ENCODE results near the gene MOCS1.

The MOCS1 gene

GRCh38 chr6:39881851-39882530, 52.3 kb downstream of the MOCS1 start:
- Histone ChIP-seq H3K9ac (ENCODE audit: low read depth, low read length) (no peak overlapping the region), H3K27ac (ENCODE audit: low read length) (0 out of 2 replicates have a peak overlapping the region, but pooled peaks have one; percentile 13), H3K4me1 (ENCODE audit: insufficient read depth, low read length) (peaks cover 37% of the 10 kb centered on the region), H3K79me2 (ENCODE audit: insufficient read depth, low read length) (no peaks in the 10 kb centered on the region), H4K20me1 (ENCODE audit: insufficient read depth, low read length) (no peaks in the 10 kb centered on the region), H3K36me3 (ENCODE audit: insufficient read depth, low read length) (no peaks in the 10 kb centered on the region), H3K4me3 (ENCODE audit: low read depth in 1 of 2, low read length in 2 of 2) (no peak overlapping the region), H3K4me2 (ENCODE audit: insufficient read depth, low read length) (no peak overlapping the region), H3K9me3 (ENCODE audit: insufficient read depth, low read length, severe bottlenecking) (no peaks in the 10 kb centered on the region), H3K27me3 (ENCODE audit: insufficient read depth, low read length, poor library complexity) (no peaks in the 10 kb centered on the region), H2AFZ (ENCODE audit: low read depth, low read length) (no peak overlapping the region)
- DNase-seq (no peak), ATAC-seq (ENCODE audit: insufficient read depth, low read depth) (no peak)
- TF ChIP-seq CTCF (IDR thresholded peaks at IDR 0.05; ENCODE audit: borderline replicate concordance, extremely low read depth, low read length, poor library complexity, severe bottlenecking) (no peak), EZH2 (IDR thresholded peaks at IDR 0.05; ENCODE audit: borderline replicate concordance, low read depth, low read length, severe bottlenecking) (no peak)

GRCh38 chr6:39880594-39880993, 53.7 kb downstream of the MOCS1 start:
- peak; percentile 89 for ATAC-seq (ENCODE audit: insufficient read depth, low read depth)
- TF ChIP-seq EZH2 (IDR thresholded peaks at IDR 0.05; ENCODE audit: borderline replicate concordance, low read depth, low read length, severe bottlenecking) = no peak
- no peak for TF ChIP-seq CTCF (IDR thresholded peaks at IDR 0.05; ENCODE audit: borderline replicate concordance, extremely low read depth, low read length, poor library complexity, severe bottlenecking)

GRCh38 chr6:39879535-39879934, 54.7 kb downstream of the MOCS1 start:
- Histone ChIP-seq H3K36me3 (ENCODE audit: insufficient read depth, low read length) (no peaks in the 10 kb centered on the region), H3K9ac (ENCODE audit: low read depth, low read length) (no peak overlapping the region), H2AFZ (ENCODE audit: low read depth, low read length) (no peak overlapping the region), H3K27ac (ENCODE audit: low read length) (peak overlapping the region; percentile 74), H3K9me3 (ENCODE audit: insufficient read depth, low read length, severe bottlenecking) (no peaks in the 10 kb centered on the region), H3K79me2 (ENCODE audit: insufficient read depth, low read length) (no peaks in the 10 kb centered on the region), H3K4me3 (ENCODE audit: low read depth in 1 of 2, low read length in 2 of 2) (no peak overlapping the region), H3K4me2 (ENCODE audit: insufficient read depth, low read length) (no peak overlapping the region), H3K27me3 (ENCODE audit: insufficient read depth, low read length, poor library complexity) (no peaks in the 10 kb centered on the region), H3K4me1 (ENCODE audit: insufficient read depth, low read length) (peaks cover 37% of the 10 kb centered on the region), H4K20me1 (ENCODE audit: insufficient read depth, low read length) (no peaks in the 10 kb centered on the region)
- no peak for TF ChIP-seq CTCF (IDR thresholded peaks at IDR 0.05; ENCODE audit: borderline replicate concordance, extremely low read depth, low read length, poor library complexity, severe bottlenecking)
- no peak for ATAC-seq (ENCODE audit: insufficient read depth, low read depth)
- DNase-seq = no peak

More at GRCh38 chr6:39880594-39880993, 53.7 kb downstream of the MOCS1 start:
- Histone ChIP-seq H2AFZ (ENCODE audit: low read depth, low read length) (no peak overlapping the region), H3K9ac (ENCODE audit: low read depth, low read length) (no peak overlapping the region), H3K79me2 (ENCODE audit: insufficient read depth, low read length) (no peaks in the 10 kb centered on the region), H3K9me3 (ENCODE audit: insufficient read depth, low read length, severe bottlenecking) (no peaks in the 10 kb centered on the region), H3K4me1 (ENCODE audit: insufficient read depth, low read length) (peaks cover 37% of the 10 kb centered on the region), H3K36me3 (ENCODE audit: insufficient read depth, low read length) (no peaks in the 10 kb centered on the region), H3K4me3 (ENCODE audit: low read depth in 1 of 2, low read length in 2 of 2) (no peak overlapping the region), H3K4me2 (ENCODE audit: insufficient read depth, low read length) (no peak overlapping the region), H4K20me1 (ENCODE audit: insufficient read depth, low read length) (no peaks in the 10 kb centered on the region), H3K27ac (ENCODE audit: low read length) (peak overlapping the region; percentile 74), H3K27me3 (ENCODE audit: insufficient read depth, low read length, poor library complexity) (no peaks in the 10 kb centered on the region)
- peak; percentile 55 for DNase-seq

All from DND-41 (cell line).